Upper lobe of left lung (tissue), 6 donors: ENCODE results near the gene PUSL1. TPM values are rescaled to one million over a fixed set of nuclear protein-coding genes. Genes with fewer than 3 reads are reported as not detected.

Source experiments
- ATAC-seq, 2 donors: fragments of 200-7000 bp; cut with Tn5 transposase; one replicate each; pipeline ENCODE4 v1.9.1; 2022; ENCODE audit warnings: mild to moderate bottlenecking in 2 of 2, moderate library complexity in 2 of 2; ENCODE audit not compliant: low FRiP score in 2 of 2
- DNase-seq, 2 donors: peaks; one replicate each; pipeline ENCODE4 v3.0.0-alpha.2; 2019 to 2020
- H3K27ac ChIP-seq, 4 donors: fragments of 200-600 bp; sonication (generic); one replicate each; pipeline ENCODE4 v1.5.1; 2016 to 2019
- H3K27me3 ChIP-seq, 4 donors: fragments of 200-600 bp; sonication (generic); one replicate each; pipeline ENCODE4 v1.5.1; 2017 to 2019
- H3K36me3 ChIP-seq, 4 donors: fragments of 200-600 bp; sonication (generic); one replicate each; pipeline ENCODE4 v1.5.1; 2016 to 2019
- H3K4me1 ChIP-seq, 4 donors: fragments of 200-600 bp; sonication (generic); one replicate each; pipeline ENCODE4 v1.5.1; 2018 to 2019
- H3K4me3 ChIP-seq, 4 donors: fragments of 200-600 bp; sonication (generic); one replicate each; pipeline ENCODE4 v1.5.1; 2017 to 2019; ENCODE audit warnings: mild to moderate bottlenecking in 2 of 4, moderate library complexity in 1 of 4
- H3K9me3 ChIP-seq, 4 donors: fragments of 200-600 bp; sonication (generic); one replicate each; pipeline ENCODE4 v1.5.1; 2018 to 2019
- EP300 ChIP-seq, 4 donors: sonication (generic); formaldehyde crosslinking; IDR thresholded peaks; one replicate each; pipeline ENCODE4 v1.5.1; 2017; ENCODE audit warnings: antibody characterized with exemption in 4 of 4, control low read depth in 2 of 4
- POLR2A ChIP-seq, 4 donors: fragments of 450-650 bp; IDR thresholded peaks; one replicate each; pipeline ENCODE4 v1.5.1; 2016 to 2017; ENCODE audit warnings: antibody characterized with exemption in 4 of 4, mild to moderate bottlenecking in 2 of 4
- POLR2AphosphoS5 ChIP-seq, 2 donors: sonication (generic); formaldehyde crosslinking; IDR thresholded peaks; one replicate each; pipeline ENCODE4 v1.5.1; 2017; ENCODE audit warnings: antibody characterized with exemption in 2 of 2
- WGBS, 2 donors: methylation state at CpG; one replicate each; pipeline ENCODE4 v1.1.5; 2017 to 2018; 5-methylcytosine and 5-hydroxymethylcytosine counted together
- total RNA-seq, 6 donors: library from RNA; depleted of rRNA in 4 of 6; stranded (reverse); fragments of >200 nt in 4 of 6; gene quantifications; one replicate each; pipeline versions ENCODE4 v1.1.0 to v1.2.1, GENCODE V29; 2016 to 2021
- TF ChIP-seq, protein P1 (sequence below), 6 experiments: fragments of 450-650 bp in 4 of 6; fragments of 200-600 bp in 2 of 6; sonication (generic) in 2 of 6; IDR thresholded peaks; one replicate each; pipeline ENCODE4 v1.5.1; 2016 to 2019; ENCODE audit warnings: antibody characterized with exemption in 6 of 6
- donor health status: DM: no; HTN: no; CAD: no; lungs with moderate emphysema.
- donor health status: DM: no; HTN: yes; CAD: no; lungs with severe emphysema.

Gene PUSL1
- total RNA-seq, 6 donors from 2014 or later: 16.8 to 38.8 (median 23.0) TPM

- Histone ChIP-seq H3K36me3 (peaks cover 22 to 86% (median 67%) of the 10 kb centered on the region in 4 donors), H3K27ac (peak overlapping the region in 2 of 4 donors; percentile 40 to 65)
- peak in 1 of 2 donors; percentile 54 for DNase-seq
Observed at GRCh38 chr1:1260843-1261560, 47.4 kb upstream of the PUSL1 start.

GRCh38 chr1:1262071-1262470 lies 46.3 kb upstream of the PUSL1 start:
- peaks cover 0 to 22% (median 2%) of the 10 kb centered on the region in 4 donors for H3K4me1 ChIP-seq
- WGBS, 2 donors: 97 to 99% methylated on average over 16 to 17 of the region's 17 CpGs
- TF ChIP-seq, protein P1, sequence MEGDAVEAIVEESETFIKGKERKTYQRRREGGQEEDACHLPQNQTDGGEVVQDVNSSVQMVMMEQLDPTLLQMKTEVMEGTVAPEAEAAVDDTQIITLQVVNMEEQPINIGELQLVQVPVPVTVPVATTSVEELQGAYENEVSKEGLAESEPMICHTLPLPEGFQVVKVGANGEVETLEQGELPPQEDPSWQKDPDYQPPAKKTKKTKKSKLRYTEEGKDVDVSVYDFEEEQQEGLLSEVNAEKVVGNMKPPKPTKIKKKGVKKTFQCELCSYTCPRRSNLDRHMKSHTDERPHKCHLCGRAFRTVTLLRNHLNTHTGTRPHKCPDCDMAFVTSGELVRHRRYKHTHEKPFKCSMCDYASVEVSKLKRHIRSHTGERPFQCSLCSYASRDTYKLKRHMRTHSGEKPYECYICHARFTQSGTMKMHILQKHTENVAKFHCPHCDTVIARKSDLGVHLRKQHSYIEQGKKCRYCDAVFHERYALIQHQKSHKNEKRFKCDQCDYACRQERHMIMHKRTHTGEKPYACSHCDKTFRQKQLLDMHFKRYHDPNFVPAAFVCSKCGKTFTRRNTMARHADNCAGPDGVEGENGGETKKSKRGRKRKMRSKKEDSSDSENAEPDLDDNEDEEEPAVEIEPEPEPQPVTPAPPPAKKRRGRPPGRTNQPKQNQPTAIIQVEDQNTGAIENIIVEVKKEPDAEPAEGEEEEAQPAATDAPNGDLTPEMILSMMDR (IDR thresholded peaks at IDR 0.05): no peak
- TF ChIP-seq POLR2AphosphoS5 (IDR thresholded peaks at IDR 0.05) (no peak), POLR2A (IDR thresholded peaks at IDR 0.05) (no peak), EP300 (IDR thresholded peaks at IDR 0.05) (no peak)
- H3K27ac ChIP-seq: no peak overlapping the region
- no peak overlapping the region for H3K4me3 ChIP-seq
- no peak for DNase-seq
- ATAC-seq: no peak
- H3K36me3 ChIP-seq: peaks cover 19 to 84% (median 59%) of the 10 kb centered on the region in 4 donors
- H3K9me3 ChIP-seq: no peaks in the 10 kb centered on the region
- H3K27me3 ChIP-seq: no peaks in the 10 kb centered on the region

More at GRCh38 chr1:1260843-1261560, 47.4 kb upstream of the PUSL1 start:
- Histone ChIP-seq H3K4me1 (peaks cover 0 to 22% (median 2%) of the 10 kb centered on the region in 4 donors), H3K4me3 (no peak overlapping the region), H3K27me3 (no peaks in the 10 kb centered on the region), H3K9me3 (no peaks in the 10 kb centered on the region)
- 47 to 49% methylated on average over 16 of the region's 16 CpGs for WGBS, 2 donors
- no peak for TF ChIP-seq POLR2A (IDR thresholded peaks at IDR 0.05)
- no peak for TF ChIP-seq EP300 (IDR thresholded peaks at IDR 0.05)
- TF ChIP-seq, protein P1 (IDR thresholded peaks at IDR 0.05): no peak
- TF ChIP-seq POLR2AphosphoS5 (IDR thresholded peaks at IDR 0.05): no peak
- no peak for ATAC-seq

DNA sequence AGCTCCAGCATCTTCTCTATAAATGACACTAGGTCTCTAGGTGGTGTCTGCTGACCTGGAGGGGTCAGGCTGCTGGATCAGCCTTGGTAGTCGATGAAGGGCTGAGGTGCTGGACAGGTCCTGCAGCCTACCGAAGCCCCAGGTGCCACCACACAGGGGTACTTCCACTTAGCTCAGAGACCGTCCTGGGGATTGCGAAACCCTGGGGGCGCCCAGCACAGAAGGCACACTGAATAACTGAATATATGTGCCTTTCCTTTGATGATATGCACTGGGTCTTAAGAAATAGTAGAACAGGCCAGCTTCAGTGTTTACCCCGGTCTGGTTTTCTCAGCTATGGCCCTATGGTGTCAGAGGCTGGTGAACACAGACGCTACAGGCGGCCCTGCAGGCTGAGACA lies 45.6 kb upstream of the PUSL1 start:
- Histone ChIP-seq H3K36me3 (peaks cover 22 to 90% (median 63%) of the 10 kb centered on the region in 4 donors), H3K27ac (no peak overlapping the region), H3K9me3 (no peaks in the 10 kb centered on the region), H3K4me1 (peaks cover 0 to 22% (median 2%) of the 10 kb centered on the region in 4 donors), H3K27me3 (no peaks in the 10 kb centered on the region), H3K4me3 (no peak overlapping the region)
- no peak for ATAC-seq
- WGBS, 2 donors: 79 to 84% methylated on average over 4 to 8 of the region's 8 CpGs
- TF ChIP-seq POLR2AphosphoS5 (IDR thresholded peaks at IDR 0.05): no peak
- TF ChIP-seq POLR2A (IDR thresholded peaks at IDR 0.05): no peak
- TF ChIP-seq, protein P1 (IDR thresholded peaks at IDR 0.05): no peak
- TF ChIP-seq EP300 (IDR thresholded peaks at IDR 0.05): no peak
- no peak for DNase-seq

DNA sequence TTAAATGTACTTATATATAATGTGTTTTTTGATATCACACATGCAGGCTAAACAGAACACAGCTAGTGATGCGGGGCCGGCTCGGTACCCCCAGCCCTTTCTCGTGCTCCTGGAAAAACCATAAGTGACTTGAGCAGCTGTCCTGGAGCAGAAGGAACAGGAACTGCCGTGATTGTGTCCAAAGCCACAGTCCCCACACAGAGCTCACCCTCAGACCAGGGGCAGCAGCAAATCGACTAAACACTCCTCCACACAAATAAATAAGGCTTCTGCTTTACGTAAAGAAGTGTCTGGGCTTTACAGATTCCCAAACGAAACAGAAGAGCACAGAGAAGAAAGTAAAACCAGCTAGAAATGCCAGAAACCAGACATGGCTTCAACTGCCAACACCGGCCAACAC lies 44.4 kb upstream of the PUSL1 start:
- no peak for DNase-seq
- peaks cover 19 to 94% (median 59%) of the 10 kb centered on the region in 4 donors for H3K36me3 ChIP-seq
- ATAC-seq: no peak
- no peaks in the 10 kb centered on the region for H3K9me3 ChIP-seq
- TF ChIP-seq, protein P1 (IDR thresholded peaks at IDR 0.05): no peak
- TF ChIP-seq POLR2A (IDR thresholded peaks at IDR 0.05) (no peak), POLR2AphosphoS5 (IDR thresholded peaks at IDR 0.05) (no peak), EP300 (IDR thresholded peaks at IDR 0.05) (no peak)
- peaks cover 0 to 15% (median 2%) of the 10 kb centered on the region in 4 donors for H3K4me1 ChIP-seq
- H3K27me3 ChIP-seq: no peaks in the 10 kb centered on the region
- 88 to 92% methylated on average over 9 of the region's 9 CpGs for WGBS, 2 donors
- no peak overlapping the region for H3K4me3 ChIP-seq
- peak overlapping the region in 1 of 4 donors; percentile 26 for H3K27ac ChIP-seq
